Neuronal stem cell (in vitro differentiated cells): ENCODE measurements around the gene UCKL1.

Experiments used
- DNase-seq: peaks from one replicate; pipeline ENCODE4 v3.0.0-alpha.2; 2013; ENCODE audit warnings: low spot score
- H2AFZ ChIP-seq: one replicate; pipeline ENCODE4 v1.6.1; 2013; ENCODE audit warnings: mild to moderate bottlenecking, low read length, inconsistent platforms
- H2AK5ac ChIP-seq: 2 replicates; pipeline ENCODE4 v1.6.1; 2013; ENCODE audit warnings: low read depth, mild to moderate bottlenecking, inconsistent platforms, low read length, moderate library complexity, mixed read lengths
- H2BK120ac ChIP-seq: 2 replicates; pipeline ENCODE4 v1.6.1; 2013; ENCODE audit warnings: low read depth, mild to moderate bottlenecking, inconsistent platforms, low read length, moderate library complexity, mixed read lengths
- H2BK12ac ChIP-seq: one replicate; pipeline ENCODE4 v1.6.1; 2013; ENCODE audit warnings: low read length, inconsistent platforms
- H2BK15ac ChIP-seq: 2 replicates; pipeline ENCODE4 v1.6.1; 2013; ENCODE audit warnings: mild to moderate bottlenecking, low read length, inconsistent platforms, mixed read lengths
- H2BK5ac ChIP-seq: one replicate; pipeline ENCODE4 v1.6.1; 2013; ENCODE audit warnings: inconsistent platforms, mild to moderate bottlenecking, low read length, moderate library complexity
- H3K14ac ChIP-seq: one replicate; pipeline ENCODE4 v1.6.1; 2013; ENCODE audit warnings: low read length, inconsistent platforms
- H3K18ac ChIP-seq: 2 replicates; pipeline ENCODE4 v1.6.1; 2013; ENCODE audit warnings: low read length, inconsistent platforms
- H3K23ac ChIP-seq: 2 replicates; pipeline ENCODE4 v1.6.1; 2013; ENCODE audit warnings: low read depth, mild to moderate bottlenecking, mixed read lengths, low read length, inconsistent platforms; ENCODE audit not compliant: poor library complexity
- H3K27ac ChIP-seq: replicated peaks from 3 replicates; pipeline ENCODE4 v1.5.1; 2013; ENCODE audit warnings: low read length, inconsistent platforms
- H3K27me3 ChIP-seq, 3 experiments: 2 replicates each; pipeline ENCODE4 v1.6.1; 2013; ENCODE audit warnings: low read length in 3 of 3, mild to moderate bottlenecking in 2 of 3, inconsistent platforms in 1 of 3, low read depth in 1 of 3, mixed read lengths in 1 of 3, moderate library complexity in 1 of 3; ENCODE audit not compliant: control insufficient read depth in 3 of 3, insufficient read depth in 3 of 3
- H3K36me3 ChIP-seq, 2 donors: replicated peaks in 1 of 2; 2 replicates each; pipeline ENCODE4 v1.6.1; 2013; ENCODE audit warnings: low read length in 2 of 2; ENCODE audit not compliant: control insufficient read depth in 2 of 2, insufficient read depth in 2 of 2
- H3K4ac ChIP-seq: 2 replicates; pipeline ENCODE4 v1.6.1; 2013; ENCODE audit warnings: inconsistent platforms, mild to moderate bottlenecking, low read length, moderate library complexity
- H3K4me1 ChIP-seq, 2 donors: 1 replicate in 1 of 2; 2 replicates in 1 of 2; pipeline ENCODE4 v1.6.1; 2013; ENCODE audit warnings: low read length in 2 of 2, low read depth in 1 of 2; ENCODE audit not compliant: control insufficient read depth in 2 of 2, insufficient read depth in 1 of 2
- H3K4me2 ChIP-seq: one replicate; pipeline ENCODE4 v1.6.1; 2013; ENCODE audit warnings: mild to moderate bottlenecking, low read length, inconsistent platforms; ENCODE audit not compliant: insufficient read depth, poor library complexity, severe bottlenecking
- H3K4me3 ChIP-seq, 2 donors: 2 replicates each; pipeline ENCODE4 v1.5.1; 2013; ENCODE audit warnings: low read length in 2 of 2, mild to moderate bottlenecking in 2 of 2, inconsistent platforms in 1 of 2, moderate library complexity in 1 of 2
- H3K79me1 ChIP-seq: one replicate; pipeline ENCODE4 v1.6.1; 2013; ENCODE audit warnings: low read depth, mild to moderate bottlenecking, inconsistent platforms, low read length, moderate library complexity
- H3K9ac ChIP-seq: one replicate; pipeline ENCODE4 v1.6.1; 2013; ENCODE audit warnings: mild to moderate bottlenecking, low read depth, low read length, inconsistent platforms; ENCODE audit not compliant: poor library complexity
- H3K9me3 ChIP-seq, 2 donors: replicated peaks in 1 of 2; 2 replicates each; pipeline versions ENCODE3 to v1.6.1; 2013; ENCODE audit warnings: low read length in 2 of 2, mild to moderate bottlenecking in 2 of 2, inconsistent platforms in 1 of 2, low read depth in 1 of 2, mixed read lengths in 1 of 2, moderate library complexity in 1 of 2; ENCODE audit not compliant: control insufficient read depth in 2 of 2, insufficient read depth in 1 of 2
- H4K8ac ChIP-seq: one replicate; pipeline ENCODE4 v1.6.1; 2013; ENCODE audit warnings: low read depth, mild to moderate bottlenecking, inconsistent platforms, low read length, moderate library complexity
- H4K91ac ChIP-seq: one replicate; pipeline ENCODE4 v1.6.1; 2013; ENCODE audit warnings: low read length, low read depth, mild to moderate bottlenecking, inconsistent platforms; ENCODE audit not compliant: poor library complexity
- WGBS, 2 donors: extraction: QIAGEN DNeasy Blood & Tissue Kit; methylation state at CpG; one replicate each; pipeline ENCODE4 v1.1.7; 2013; ENCODE audit warnings: missing lambda C conversion rate in 2 of 2, mixed read lengths in 1 of 2; ENCODE audit not compliant: insufficient read length in 2 of 2, insufficient replicate concordance in 1 of 2; ENCODE audit errors: extremely low coverage in 2 of 2; 5-methylcytosine and 5-hydroxymethylcytosine counted together

UCKL1 gene

DNA sequence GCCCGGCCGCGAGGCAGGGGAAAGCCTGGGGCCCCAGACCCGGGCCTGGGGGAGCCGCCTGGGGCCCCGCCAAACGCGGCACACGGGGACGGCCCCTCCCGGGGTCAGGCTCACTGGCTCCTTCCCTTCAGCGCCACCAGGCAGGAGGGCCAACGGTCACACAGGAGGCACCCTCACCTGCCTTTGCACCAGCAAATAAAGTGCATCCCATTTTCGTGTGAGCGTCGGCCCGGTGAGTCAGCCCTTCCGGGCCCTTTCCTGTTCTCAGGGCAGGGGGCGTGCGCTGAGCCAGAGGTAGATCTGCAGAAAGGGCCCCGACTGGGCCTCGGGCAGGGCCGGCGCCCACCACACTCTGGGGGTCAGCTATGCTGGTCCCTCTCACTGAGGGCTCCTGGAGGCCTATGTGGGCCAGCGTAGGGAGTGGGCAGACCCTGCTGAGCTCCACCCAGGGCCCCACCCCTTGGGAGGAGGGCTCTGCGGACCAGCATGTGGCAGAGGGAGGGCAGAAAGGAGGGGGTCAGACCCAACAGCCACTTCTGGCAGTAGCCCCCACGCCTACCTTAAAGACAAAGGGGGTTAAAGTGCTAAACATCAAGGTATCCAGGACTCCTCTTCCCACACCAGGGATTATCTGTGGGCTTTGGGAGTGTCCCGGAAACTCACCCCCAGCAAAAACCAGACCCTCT lies 931 bp upstream of the UCKL1 start:
- Histone ChIP-seq H3K9me3 (no peaks in the 10 kb centered on the region), H3K14ac (no peak overlapping the region), H2BK15ac (no peak overlapping the region), H2AFZ (peak overlapping the region; percentile 58), H3K27me3 (no peaks in the 10 kb centered on the region), H3K9ac (peak overlapping the region; percentile 70), H2AK5ac (peak overlapping the region; percentile 84), H3K4me2 (peak overlapping the region; percentile 78), H2BK12ac (peak overlapping the region; percentile 30), H3K23ac (peak overlapping the region; percentile 93), H3K79me1 (peaks cover 28% of the 10 kb centered on the region), H3K18ac (peak overlapping the region; percentile 83), H3K27ac (peak overlapping the region; percentile 15), H3K4me3 (peak overlapping the region in 1 of 2 donors; percentile 77), H3K4ac (no peak overlapping the region), H4K91ac (no peak overlapping the region), H3K4me1 (peaks cover 24 to 27% of the 10 kb centered on the region in 2 donors), H3K36me3 (peaks cover 24 to 49% of the 10 kb centered on the region in 2 donors), H4K8ac (no peak overlapping the region), H2BK120ac (no peak overlapping the region), H2BK5ac (peak overlapping the region; percentile 82)
- WGBS, 2 donors = no CpG with 5 or more reads among the region's 28 CpGs
- no peak for DNase-seq

DNA sequence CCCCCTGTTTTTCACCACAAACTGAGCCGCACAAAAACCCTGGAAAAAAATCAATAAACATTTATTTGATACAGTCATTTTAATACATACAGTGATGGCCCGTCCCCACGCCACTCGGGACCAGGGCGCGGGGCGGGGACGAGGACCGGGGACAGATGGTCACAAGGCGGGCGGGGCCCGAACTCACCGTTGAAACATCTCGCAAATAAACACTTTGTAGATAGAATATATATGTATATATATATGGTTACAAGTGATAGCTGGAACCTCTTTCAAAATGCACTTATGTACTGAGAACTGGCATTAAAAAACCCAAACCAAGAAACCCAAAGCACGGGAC lies 418 bp upstream of the UCKL1 start:
- peaks cover 31% of the 10 kb centered on the region for H3K79me1 ChIP-seq
- peaks cover 24 to 27% of the 10 kb centered on the region in 2 donors for H3K4me1 ChIP-seq
- H2BK15ac ChIP-seq = no peak overlapping the region
- no peak overlapping the region for H2AK5ac ChIP-seq
- no peak overlapping the region for H2BK120ac ChIP-seq
- peak overlapping the region; percentile 58 for H2AFZ ChIP-seq
- peak overlapping the region; percentile 82 for H2BK5ac ChIP-seq
- H3K36me3 ChIP-seq = peaks cover 19 to 45% of the 10 kb centered on the region in 2 donors
- H3K23ac ChIP-seq = no peak overlapping the region
- no peaks in the 10 kb centered on the region for H3K9me3 ChIP-seq
- no peak overlapping the region for H3K4ac ChIP-seq
- H4K91ac ChIP-seq = no peak overlapping the region
- no peak overlapping the region for H3K14ac ChIP-seq
- H3K4me3 ChIP-seq = peak overlapping the region in 1 of 2 donors; percentile 77
- DNase-seq = no peak
- no peak overlapping the region for H2BK12ac ChIP-seq
- no peaks in the 10 kb centered on the region for H3K27me3 ChIP-seq
- no peak overlapping the region for H3K9ac ChIP-seq
- no CpG with 5 or more reads among the region's 15 CpGs for WGBS, 2 donors
- H4K8ac ChIP-seq = no peak overlapping the region
- H3K4me2 ChIP-seq = peak overlapping the region; percentile 78
- H3K18ac ChIP-seq = no peak overlapping the region
- H3K27ac ChIP-seq = no peak overlapping the region

GRCh38 chr20:63955281-63955826 lies 862 bp downstream of the UCKL1 start:
- H2AK5ac ChIP-seq = peak overlapping the region; percentile 99
- H3K4me1 ChIP-seq = peaks cover 24 to 27% of the 10 kb centered on the region in 2 donors
- H3K4me2 ChIP-seq = peak overlapping the region; percentile 83
- peak overlapping the region; percentile 99 for H3K18ac ChIP-seq
- no peaks in the 10 kb centered on the region for H3K9me3 ChIP-seq
- peak overlapping the region; percentile 97 for H2BK5ac ChIP-seq
- H3K27ac ChIP-seq = no peak overlapping the region
- peak overlapping the region; percentile 58 for H2BK12ac ChIP-seq
- no peak for DNase-seq
- peak overlapping the region; percentile 97 for H3K23ac ChIP-seq
- H2BK120ac ChIP-seq = no peak overlapping the region
- H3K4ac ChIP-seq = peak overlapping the region; percentile 89
- peaks cover 13 to 37% of the 10 kb centered on the region in 2 donors for H3K36me3 ChIP-seq
- H3K9ac ChIP-seq = peak overlapping the region; percentile 100
- peaks cover 31% of the 10 kb centered on the region for H3K79me1 ChIP-seq
- no peak overlapping the region for H4K8ac ChIP-seq
- peak overlapping the region; percentile 84 for H2BK15ac ChIP-seq
- no peaks in the 10 kb centered on the region for H3K27me3 ChIP-seq
- H3K4me3 ChIP-seq = peak overlapping the region; percentile 85 to 96
- peak overlapping the region; percentile 97 for H3K14ac ChIP-seq
- H2AFZ ChIP-seq = peak overlapping the region; percentile 95
- H4K91ac ChIP-seq = no peak overlapping the region
- no CpG with 5 or more reads among the region's 31 CpGs for WGBS, 2 donors

DNA sequence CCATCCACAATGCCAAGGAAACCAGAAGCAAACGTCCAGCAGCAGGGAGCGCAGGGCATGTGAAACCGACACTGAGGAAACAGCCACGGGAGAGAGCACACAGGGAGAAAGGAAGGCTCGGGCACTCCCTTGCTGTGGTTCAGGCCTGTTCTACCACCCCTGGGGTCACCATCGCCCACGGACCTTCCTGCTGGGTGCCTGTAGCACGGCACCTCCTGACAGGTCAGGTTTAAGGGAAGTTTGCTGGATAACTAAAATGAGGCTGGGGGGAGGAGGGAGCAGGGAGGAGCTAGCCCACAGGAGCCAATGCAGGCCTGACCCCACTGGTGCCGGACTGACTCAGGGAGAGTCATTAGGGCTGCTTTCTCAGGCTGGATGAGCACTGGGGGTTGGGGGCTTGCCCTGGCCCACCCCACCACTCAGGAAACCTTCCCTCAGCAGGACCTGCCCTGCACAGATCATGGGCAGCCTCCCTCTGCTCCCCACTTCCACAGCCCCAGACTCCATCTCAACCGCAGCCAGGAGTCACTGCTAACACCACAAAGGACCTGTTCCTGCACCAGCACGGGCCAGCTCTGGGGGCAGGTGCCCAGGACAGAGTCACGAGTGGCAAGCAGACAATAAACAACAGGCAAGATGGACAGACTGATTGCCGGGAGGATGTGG lies 2.3 kb downstream of the UCKL1 start:
- Histone ChIP-seq H3K23ac (peak overlapping the region; percentile 1), H2BK12ac (no peak overlapping the region), H3K4me2 (no peak overlapping the region), H3K4me3 (peak overlapping the region; percentile 49 to 85), H2AK5ac (no peak overlapping the region), H4K8ac (no peak overlapping the region), H3K18ac (no peak overlapping the region), H3K79me1 (peaks cover 31% of the 10 kb centered on the region), H3K4ac (no peak overlapping the region), H3K27me3 (no peaks in the 10 kb centered on the region), H2AFZ (no peak overlapping the region), H2BK120ac (no peak overlapping the region), H3K36me3 (peaks cover 7 to 29% of the 10 kb centered on the region in 2 donors), H3K9me3 (no peaks in the 10 kb centered on the region), H3K4me1 (peaks cover 30 to 33% of the 10 kb centered on the region in 2 donors), H3K27ac (no peak overlapping the region), H3K9ac (peak overlapping the region; percentile 64), H4K91ac (no peak overlapping the region), H2BK5ac (no peak overlapping the region), H3K14ac (no peak overlapping the region), H2BK15ac (peak overlapping the region; percentile 30)
- DNase-seq = no peak
- WGBS, 2 donors = no CpG with 5 or more reads among the region's 13 CpGs
